WTC11 (cell line): Measurements from ENCODE around the gene GDAP2. TPM values are rescaled to one million over a fixed set of nuclear protein-coding genes. Genes with fewer than 3 reads are reported as not detected.

ENCODE experiments used
- ATAC-seq: fragments of 200-7000 bp; cut with Tn5 transposase; 2 replicates; pipeline ENCODE4 v1.10.0; 2021; ENCODE audit warnings: mild to moderate bottlenecking, moderate library complexity
- CTCF ChIA-PET: fragments of 300-600 bp; sonication (Branson Sonifier 250); formaldehyde crosslinking; loops from one replicate; lab custom pipeline; 2021; ENCODE audit warnings: antibody characterized with exemption; lab: Charles Lee
- POLR2A ChIA-PET: fragments of 350-600 bp; sonication (Branson Sonifier 250); formaldehyde crosslinking; loops from one replicate; lab custom pipeline; 2021; ENCODE audit warnings: antibody characterized with exemption; lab: Charles Lee
- DNase-seq: peaks from one replicate; pipeline ENCODE4 v3.0.0; 2021; ENCODE audit warnings: low spot score
- H3K27ac Mint-ChIP-seq: 2 replicates; pipeline ENCODE4 v1.8.0; 2021; ENCODE audit warnings: mixed read lengths
- H3K27me3 Mint-ChIP-seq: 2 replicates; pipeline ENCODE4 v1.8.0; 2021; ENCODE audit warnings: low read depth, mild to moderate bottlenecking, moderate library complexity, mixed read lengths
- H3K36me3 Mint-ChIP-seq: 2 replicates; pipeline ENCODE4 v1.8.0; 2021; ENCODE audit warnings: mixed read lengths
- H3K4me1 Mint-ChIP-seq: 2 replicates; pipeline ENCODE4 v1.8.0; 2022; ENCODE audit warnings: mixed read lengths
- H3K4me3 Mint-ChIP-seq: 2 replicates; pipeline ENCODE4 v1.8.0; 2021; ENCODE audit warnings: mild to moderate bottlenecking, moderate library complexity, mixed read lengths
- H3K9me3 Mint-ChIP-seq: 2 replicates; pipeline ENCODE4 v1.8.0; 2021; ENCODE audit warnings: mixed read lengths
- ATF1 ChIP-seq: sonication (generic); formaldehyde crosslinking; IDR thresholded peaks from 2 replicates; pipeline ENCODE4 v1.8.1; 2023; ENCODE audit warnings: mild to moderate bottlenecking, moderate library complexity, missing genetic modification reagents
- CBFB ChIP-seq: sonication (generic); formaldehyde crosslinking; IDR thresholded peaks from 2 replicates; pipeline ENCODE4 v1.8.1; 2022; ENCODE audit warnings: mild to moderate bottlenecking, low read depth, missing genetic modification reagents
- CREM ChIP-seq: sonication (generic); formaldehyde crosslinking; IDR thresholded peaks from 2 replicates; pipeline ENCODE4 v1.8.1; 2022; ENCODE audit warnings: mild to moderate bottlenecking, missing genetic modification reagents, moderate library complexity
- EMX1 ChIP-seq: fragments of 250-450 bp; sonication (Bioruptor Pico); IDR thresholded peaks from 2 replicates; pipeline ENCODE4 v1.8.0; 2021; ENCODE audit warnings: mild to moderate bottlenecking
- FOXK1 ChIP-seq: sonication (generic); formaldehyde crosslinking; IDR thresholded peaks from 2 replicates; pipeline ENCODE4 v1.8.0; 2022; ENCODE audit warnings: mild to moderate bottlenecking, moderate library complexity, missing genetic modification reagents
- GTF2I ChIP-seq: fragments of 250-450 bp; sonication (Bioruptor Pico); conservative IDR thresholded peaks from 2 replicates; pipeline ENCODE4 v1.4.0; 2021; ENCODE audit warnings: mild to moderate bottlenecking
- MXD4 ChIP-seq: fragments of 250-450 bp; sonication (Bioruptor Pico); IDR thresholded peaks from 2 replicates; pipeline ENCODE4 v1.8.0; 2021; ENCODE audit warnings: mild to moderate bottlenecking, moderate library complexity, borderline replicate concordance
- NFYB ChIP-seq: sonication (generic); formaldehyde crosslinking; conservative IDR thresholded peaks from 2 replicates; pipeline ENCODE4 v1.8.0; 2022; ENCODE audit warnings: low read depth, missing genetic modification reagents
- NR2C2 ChIP-seq: sonication (generic); formaldehyde crosslinking; IDR thresholded peaks from 2 replicates; pipeline ENCODE4 v1.8.0; 2022; ENCODE audit warnings: mild to moderate bottlenecking, missing genetic modification reagents
- RELA ChIP-seq: sonication (generic); formaldehyde crosslinking; IDR thresholded peaks from 2 replicates; pipeline ENCODE4 v1.8.1; 2022; ENCODE audit warnings: missing genetic modification reagents, mild to moderate bottlenecking, borderline replicate concordance
- SMAD4 ChIP-seq: sonication (generic); formaldehyde crosslinking; IDR thresholded peaks from 2 replicates; pipeline ENCODE4 v1.8.0; 2022; ENCODE audit warnings: mild to moderate bottlenecking, missing genetic modification reagents
- SP1 ChIP-seq: sonication (generic); formaldehyde crosslinking; conservative IDR thresholded peaks from 2 replicates; pipeline ENCODE4 v1.8.1; 2022; ENCODE audit warnings: missing genetic modification reagents
- TEAD1 ChIP-seq: sonication (generic); formaldehyde crosslinking; IDR thresholded peaks from 2 replicates; pipeline ENCODE4 v1.8.0; 2022; ENCODE audit warnings: mild to moderate bottlenecking, missing genetic modification reagents
- TP53 ChIP-seq: sonication (generic); formaldehyde crosslinking; IDR thresholded peaks from 2 replicates; pipeline ENCODE4 v1.8.1; 2023; ENCODE audit warnings: mild to moderate bottlenecking, missing genetic modification reagents
- ZNF232 ChIP-seq: sonication (generic); formaldehyde crosslinking; IDR thresholded peaks from 2 replicates; pipeline ENCODE4 v1.8.0; 2022; ENCODE audit warnings: mild to moderate bottlenecking, missing genetic modification reagents
- total RNA-seq: library from RNA; stranded (reverse); gene quantifications from 3 replicates; pipeline ENCODE4 v1.2.3, GENCODE V29; 2021
- TF ChIP-seq, protein P1 (sequence below): fragments of 250-450 bp; sonication (Bioruptor Pico); IDR thresholded peaks from 2 replicates; pipeline ENCODE4 v1.9.0; 2021; ENCODE audit warnings: mild to moderate bottlenecking, borderline replicate concordance
- TF ChIP-seq, protein P2 (sequence below): fragments of 200-600 bp; IDR thresholded peaks from 2 replicates; pipeline ENCODE4 v1.8.0; 2022; ENCODE audit warnings: antibody characterized with exemption
- TF ChIP-seq, protein P3 (sequence below): sonication (generic); formaldehyde crosslinking; IDR thresholded peaks from 2 replicates; pipeline ENCODE4 v1.8.1; 2022; ENCODE audit warnings: low read depth, mild to moderate bottlenecking, moderate library complexity, missing genetic modification reagents, borderline replicate concordance
- TF ChIP-seq, protein P4 (sequence below): sonication (generic); formaldehyde crosslinking; IDR thresholded peaks from 2 replicates; pipeline ENCODE4 v1.8.0; 2023; ENCODE audit warnings: mild to moderate bottlenecking, missing genetic modification reagents

Gene GDAP2
- total RNA-seq, 1 experiment from 2014 or later = 22.4 TPM

DNA sequence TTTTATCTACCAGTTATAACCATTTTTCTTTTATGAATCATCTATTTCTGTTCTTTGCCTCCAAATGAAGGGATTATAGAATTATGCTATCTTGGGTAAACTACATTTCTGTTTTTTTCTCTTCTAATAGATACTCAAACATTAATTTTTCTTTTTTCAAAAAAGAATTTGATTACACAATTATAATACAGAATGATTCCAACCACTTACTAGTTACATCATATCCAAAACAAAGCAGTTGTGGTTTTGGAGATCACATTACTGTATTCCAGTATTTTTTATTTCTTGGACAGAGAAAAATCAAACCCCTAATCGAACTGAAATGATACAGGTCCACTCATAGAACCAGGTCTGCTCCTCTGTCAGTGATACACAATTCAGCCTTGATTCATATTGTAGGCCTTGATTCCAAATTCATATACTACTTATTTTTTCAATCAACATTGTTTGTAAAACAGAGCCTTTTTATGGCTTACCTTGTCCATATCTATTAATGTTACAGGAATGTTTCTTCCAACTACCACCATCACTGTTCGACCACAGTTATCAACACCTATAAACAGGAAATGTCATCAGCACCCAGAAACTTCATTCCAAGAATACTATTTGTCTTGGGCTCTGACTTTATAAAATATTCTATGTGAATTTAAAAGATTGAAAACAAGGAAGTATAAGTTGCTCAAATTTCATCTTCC, 43.2 kb downstream of the GDAP2 start:
- TF ChIP-seq ZNF232 (CRISPR knock-in tag) (no peak), SP1 (no peak), CREM (CRISPR knock-in tag) (no peak), ATF1 (CRISPR knock-in tag) (no peak), FOXK1 (CRISPR knock-in tag) (no peak), GTF2I (no peak), EMX1 (CRISPR knock-in tag) (no peak), CBFB (CRISPR knock-in tag) (no peak), NR2C2 (CRISPR knock-in tag) (no peak), TP53 (no peak), NFYB (CRISPR knock-in tag) (no peak), RELA (CRISPR knock-in tag) (no peak), MXD4 (CRISPR knock-in tag) (no peak), TEAD1 (CRISPR knock-in tag) (no peak), SMAD4 (CRISPR knock-in tag) (no peak)
- TF ChIP-seq, protein P1, sequence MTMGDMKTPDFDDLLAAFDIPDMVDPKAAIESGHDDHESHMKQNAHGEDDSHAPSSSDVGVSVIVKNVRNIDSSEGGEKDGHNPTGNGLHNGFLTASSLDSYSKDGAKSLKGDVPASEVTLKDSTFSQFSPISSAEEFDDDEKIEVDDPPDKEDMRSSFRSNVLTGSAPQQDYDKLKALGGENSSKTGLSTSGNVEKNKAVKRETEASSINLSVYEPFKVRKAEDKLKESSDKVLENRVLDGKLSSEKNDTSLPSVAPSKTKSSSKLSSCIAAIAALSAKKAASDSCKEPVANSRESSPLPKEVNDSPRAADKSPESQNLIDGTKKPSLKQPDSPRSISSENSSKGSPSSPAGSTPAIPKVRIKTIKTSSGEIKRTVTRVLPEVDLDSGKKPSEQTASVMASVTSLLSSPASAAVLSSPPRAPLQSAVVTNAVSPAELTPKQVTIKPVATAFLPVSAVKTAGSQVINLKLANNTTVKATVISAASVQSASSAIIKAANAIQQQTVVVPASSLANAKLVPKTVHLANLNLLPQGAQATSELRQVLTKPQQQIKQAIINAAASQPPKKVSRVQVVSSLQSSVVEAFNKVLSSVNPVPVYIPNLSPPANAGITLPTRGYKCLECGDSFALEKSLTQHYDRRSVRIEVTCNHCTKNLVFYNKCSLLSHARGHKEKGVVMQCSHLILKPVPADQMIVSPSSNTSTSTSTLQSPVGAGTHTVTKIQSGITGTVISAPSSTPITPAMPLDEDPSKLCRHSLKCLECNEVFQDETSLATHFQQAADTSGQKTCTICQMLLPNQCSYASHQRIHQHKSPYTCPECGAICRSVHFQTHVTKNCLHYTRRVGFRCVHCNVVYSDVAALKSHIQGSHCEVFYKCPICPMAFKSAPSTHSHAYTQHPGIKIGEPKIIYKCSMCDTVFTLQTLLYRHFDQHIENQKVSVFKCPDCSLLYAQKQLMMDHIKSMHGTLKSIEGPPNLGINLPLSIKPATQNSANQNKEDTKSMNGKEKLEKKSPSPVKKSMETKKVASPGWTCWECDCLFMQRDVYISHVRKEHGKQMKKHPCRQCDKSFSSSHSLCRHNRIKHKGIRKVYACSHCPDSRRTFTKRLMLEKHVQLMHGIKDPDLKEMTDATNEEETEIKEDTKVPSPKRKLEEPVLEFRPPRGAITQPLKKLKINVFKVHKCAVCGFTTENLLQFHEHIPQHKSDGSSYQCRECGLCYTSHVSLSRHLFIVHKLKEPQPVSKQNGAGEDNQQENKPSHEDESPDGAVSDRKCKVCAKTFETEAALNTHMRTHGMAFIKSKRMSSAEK (CRISPR knock-in tag) = no peak
- TF ChIP-seq, protein P2, sequence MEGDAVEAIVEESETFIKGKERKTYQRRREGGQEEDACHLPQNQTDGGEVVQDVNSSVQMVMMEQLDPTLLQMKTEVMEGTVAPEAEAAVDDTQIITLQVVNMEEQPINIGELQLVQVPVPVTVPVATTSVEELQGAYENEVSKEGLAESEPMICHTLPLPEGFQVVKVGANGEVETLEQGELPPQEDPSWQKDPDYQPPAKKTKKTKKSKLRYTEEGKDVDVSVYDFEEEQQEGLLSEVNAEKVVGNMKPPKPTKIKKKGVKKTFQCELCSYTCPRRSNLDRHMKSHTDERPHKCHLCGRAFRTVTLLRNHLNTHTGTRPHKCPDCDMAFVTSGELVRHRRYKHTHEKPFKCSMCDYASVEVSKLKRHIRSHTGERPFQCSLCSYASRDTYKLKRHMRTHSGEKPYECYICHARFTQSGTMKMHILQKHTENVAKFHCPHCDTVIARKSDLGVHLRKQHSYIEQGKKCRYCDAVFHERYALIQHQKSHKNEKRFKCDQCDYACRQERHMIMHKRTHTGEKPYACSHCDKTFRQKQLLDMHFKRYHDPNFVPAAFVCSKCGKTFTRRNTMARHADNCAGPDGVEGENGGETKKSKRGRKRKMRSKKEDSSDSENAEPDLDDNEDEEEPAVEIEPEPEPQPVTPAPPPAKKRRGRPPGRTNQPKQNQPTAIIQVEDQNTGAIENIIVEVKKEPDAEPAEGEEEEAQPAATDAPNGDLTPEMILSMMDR = no peak
- TF ChIP-seq, protein P3, sequence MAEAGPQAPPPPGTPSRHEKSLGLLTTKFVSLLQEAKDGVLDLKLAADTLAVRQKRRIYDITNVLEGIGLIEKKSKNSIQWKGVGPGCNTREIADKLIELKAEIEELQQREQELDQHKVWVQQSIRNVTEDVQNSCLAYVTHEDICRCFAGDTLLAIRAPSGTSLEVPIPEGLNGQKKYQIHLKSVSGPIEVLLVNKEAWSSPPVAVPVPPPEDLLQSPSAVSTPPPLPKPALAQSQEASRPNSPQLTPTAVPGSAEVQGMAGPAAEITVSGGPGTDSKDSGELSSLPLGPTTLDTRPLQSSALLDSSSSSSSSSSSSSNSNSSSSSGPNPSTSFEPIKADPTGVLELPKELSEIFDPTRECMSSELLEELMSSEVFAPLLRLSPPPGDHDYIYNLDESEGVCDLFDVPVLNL = no peak
- TF ChIP-seq, protein P4, sequence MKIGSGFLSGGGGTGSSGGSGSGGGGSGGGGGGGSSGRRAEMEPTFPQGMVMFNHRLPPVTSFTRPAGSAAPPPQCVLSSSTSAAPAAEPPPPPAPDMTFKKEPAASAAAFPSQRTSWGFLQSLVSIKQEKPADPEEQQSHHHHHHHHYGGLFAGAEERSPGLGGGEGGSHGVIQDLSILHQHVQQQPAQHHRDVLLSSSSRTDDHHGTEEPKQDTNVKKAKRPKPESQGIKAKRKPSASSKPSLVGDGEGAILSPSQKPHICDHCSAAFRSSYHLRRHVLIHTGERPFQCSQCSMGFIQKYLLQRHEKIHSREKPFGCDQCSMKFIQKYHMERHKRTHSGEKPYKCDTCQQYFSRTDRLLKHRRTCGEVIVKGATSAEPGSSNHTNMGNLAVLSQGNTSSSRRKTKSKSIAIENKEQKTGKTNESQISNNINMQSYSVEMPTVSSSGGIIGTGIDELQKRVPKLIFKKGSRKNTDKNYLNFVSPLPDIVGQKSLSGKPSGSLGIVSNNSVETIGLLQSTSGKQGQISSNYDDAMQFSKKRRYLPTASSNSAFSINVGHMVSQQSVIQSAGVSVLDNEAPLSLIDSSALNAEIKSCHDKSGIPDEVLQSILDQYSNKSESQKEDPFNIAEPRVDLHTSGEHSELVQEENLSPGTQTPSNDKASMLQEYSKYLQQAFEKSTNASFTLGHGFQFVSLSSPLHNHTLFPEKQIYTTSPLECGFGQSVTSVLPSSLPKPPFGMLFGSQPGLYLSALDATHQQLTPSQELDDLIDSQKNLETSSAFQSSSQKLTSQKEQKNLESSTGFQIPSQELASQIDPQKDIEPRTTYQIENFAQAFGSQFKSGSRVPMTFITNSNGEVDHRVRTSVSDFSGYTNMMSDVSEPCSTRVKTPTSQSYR (CRISPR knock-in tag) = no peak
- TF ChIP-seq, all 79 proteins: peak for 0
- Mint-ChIP-seq H3K27me3 (no peaks in the 10 kb centered on the region), H3K36me3 (no peaks in the 10 kb centered on the region), H3K4me1 (no peaks in the 10 kb centered on the region), H3K4me3 (no peak overlapping the region), H3K27ac (no peak overlapping the region), H3K9me3 (no peaks in the 10 kb centered on the region)
- POLR2A ChIA-PET = no interaction called here
- CTCF ChIA-PET = no interaction called here
- no peak for DNase-seq
- ATAC-seq = no peak
